RWPE2 (cell line): Measurements from ENCODE around the gene KIAA0825.

Experiments
- ATAC-seq: fragments of 200-7000 bp; cut with Tn5 transposase; 3 replicates; pipeline ENCODE4 v1.9.1; 2021; ENCODE audit warnings: low read depth
- DNase-seq: peaks from one replicate; pipeline ENCODE4 v3.0.0-alpha.2; 2020; ENCODE audit warnings: low spot score
- H3K27ac ChIP-seq: fragments of 450-650 bp; 2 replicates; pipeline ENCODE4 v1.5.1; 2017; ENCODE audit warnings: mild to moderate bottlenecking; ENCODE audit not compliant: poor library complexity, severe bottlenecking
- H3K27me3 ChIP-seq: fragments of 250-450 bp; sonication (Bioruptor Pico); 2 replicates; pipeline ENCODE4 v1.5.1; 2021; ENCODE audit warnings: mild to moderate bottlenecking, moderate library complexity; ENCODE audit not compliant: insufficient read depth, poor library complexity, severe bottlenecking
- H3K36me3 ChIP-seq: fragments of 250-450 bp; sonication (Bioruptor Pico); 2 replicates; pipeline ENCODE4 v1.5.1; 2020; ENCODE audit warnings: low read depth, mild to moderate bottlenecking, moderate library complexity
- H3K4me1 ChIP-seq: fragments of 250-450 bp; sonication (Bioruptor Pico); 2 replicates; pipeline ENCODE4 v1.5.1; 2021; ENCODE audit warnings: mild to moderate bottlenecking, moderate library complexity; ENCODE audit not compliant: insufficient read depth, poor library complexity, severe bottlenecking
- H3K4me3 ChIP-seq: fragments of 250-450 bp; sonication (Bioruptor Pico); 2 replicates; pipeline ENCODE4 v1.5.1; 2021; ENCODE audit warnings: mild to moderate bottlenecking, moderate library complexity; ENCODE audit not compliant: severe bottlenecking
- H3K9me3 ChIP-seq: fragments of 250-450 bp; sonication (Bioruptor Pico); 2 replicates; pipeline ENCODE4 v1.5.1; 2021; ENCODE audit warnings: mild to moderate bottlenecking, moderate library complexity; ENCODE audit not compliant: severe bottlenecking
- CTCF ChIP-seq: fragments of 450-650 bp; IDR thresholded peaks from one replicate; pipeline ENCODE4 v1.5.1; 2017; ENCODE audit warnings: mild to moderate bottlenecking, moderate library complexity; ENCODE audit not compliant: poor library complexity, severe bottlenecking

Gene KIAA0825

GRCh38 chr5:94245608-94246007, 372.8 kb downstream of the KIAA0825 start:
- no peak overlapping the region for H3K27ac ChIP-seq
- DNase-seq (no peak), ATAC-seq (no peak)
- peaks cover 9% of the 10 kb centered on the region for H3K4me1 ChIP-seq
- H3K27me3 ChIP-seq = no peaks in the 10 kb centered on the region
- no peak overlapping the region for H3K4me3 ChIP-seq
- no peak for TF ChIP-seq CTCF
- no peaks in the 10 kb centered on the region for H3K9me3 ChIP-seq
- no peaks in the 10 kb centered on the region for H3K36me3 ChIP-seq

- H3K27ac ChIP-seq = no peak overlapping the region
- H3K4me3 ChIP-seq = no peak overlapping the region
- peaks cover 9% of the 10 kb centered on the region for H3K4me1 ChIP-seq
- no peaks in the 10 kb centered on the region for H3K27me3 ChIP-seq
- no peak for DNase-seq
- TF ChIP-seq CTCF = no peak
- ATAC-seq = no peak
- no peaks in the 10 kb centered on the region for H3K36me3 ChIP-seq
- no peaks in the 10 kb centered on the region for H3K9me3 ChIP-seq
Observed at GRCh38 chr5:94244921-94245320, 373.5 kb downstream of the KIAA0825 start.

- no peaks in the 10 kb centered on the region for H3K27me3 ChIP-seq
- no peak overlapping the region for H3K4me3 ChIP-seq
- no peak for TF ChIP-seq CTCF
- H3K36me3 ChIP-seq = no peaks in the 10 kb centered on the region
- DNase-seq (no peak), ATAC-seq (no peak)
- H3K27ac ChIP-seq = no peak overlapping the region
- no peaks in the 10 kb centered on the region for H3K9me3 ChIP-seq
- peaks cover 9% of the 10 kb centered on the region for H3K4me1 ChIP-seq
Observed at GRCh38 chr5:94243612-94244011, 374.8 kb downstream of the KIAA0825 start.

- Histone ChIP-seq H3K4me1 (peaks cover 9% of the 10 kb centered on the region), H3K36me3 (no peaks in the 10 kb centered on the region), H3K27ac (peak overlapping the region; percentile 42), H3K9me3 (no peaks in the 10 kb centered on the region), H3K27me3 (no peaks in the 10 kb centered on the region), H3K4me3 (no peak overlapping the region)
- TF ChIP-seq CTCF = no peak
- no peak for DNase-seq
- peak; percentile 89 for ATAC-seq
Observed at GRCh38 chr5:94240993-94241651, 377.3 kb downstream of the KIAA0825 start.

GRCh38 chr5:94240596-94240992, 377.8 kb downstream of the KIAA0825 start:
- no peaks in the 10 kb centered on the region for H3K36me3 ChIP-seq
- TF ChIP-seq CTCF = no peak
- DNase-seq (no peak), ATAC-seq (no peak)
- no peaks in the 10 kb centered on the region for H3K27me3 ChIP-seq
- H3K4me3 ChIP-seq = no peak overlapping the region
- H3K9me3 ChIP-seq = no peaks in the 10 kb centered on the region
- peaks cover 9% of the 10 kb centered on the region for H3K4me1 ChIP-seq
- peak overlapping the region; percentile 42 for H3K27ac ChIP-seq
